Neural cell (in vitro differentiated cells): ENCODE measurements around the gene PER1. TPM values are rescaled to one million over a fixed set of nuclear protein-coding genes. Genes with fewer than 3 reads are reported as not detected.

Experiments used
- H2AFZ ChIP-seq: fragments of 200-600, 300-800 bp; sonication (generic), shearing (Covaris generic); 2 replicates; pipeline ENCODE4 v1.6.0; 2014; ENCODE audit warnings: low read depth, mild to moderate bottlenecking, antibody characterized with exemption, low read length, moderate library complexity
- H3F3A ChIP-seq: fragments of 200-600 bp; shearing (Covaris generic); 2 replicates; pipeline ENCODE4 v1.6.1; 2016; ENCODE audit warnings: mild to moderate bottlenecking, moderate library complexity, mixed read lengths, antibody characterized with exemption, low read length; ENCODE audit not compliant: insufficient read depth, poor library complexity, severe bottlenecking
- H3K27ac ChIP-seq: fragments of 200-600, 300-800 bp; sonication (generic), shearing (Covaris generic); 2 replicates; pipeline ENCODE4 v1.5.1; 2014; ENCODE audit warnings: mild to moderate bottlenecking, low read length, moderate library complexity
- H3K27me3 ChIP-seq: fragments of 300-800, 200-600 bp; sonication (generic), shearing (Covaris generic); 2 replicates; pipeline ENCODE4 v1.6.0; 2014; ENCODE audit warnings: mild to moderate bottlenecking, low read depth, low read length, moderate library complexity; ENCODE audit not compliant: insufficient read depth
- H3K36me3 ChIP-seq: fragments of 300-800, 200-600 bp; sonication (generic), shearing (Covaris generic); 2 replicates; pipeline ENCODE4 v1.5.1; 2014; ENCODE audit warnings: mild to moderate bottlenecking, antibody characterized with exemption, low read length, moderate library complexity; ENCODE audit not compliant: insufficient read depth
- H3K4me2 ChIP-seq: fragments of 300-800, 200-600 bp; sonication (generic), shearing (Covaris generic); 2 replicates; pipeline ENCODE4 v1.6.0; 2014; ENCODE audit warnings: mild to moderate bottlenecking, low read length
- H3K4me3 ChIP-seq: fragments of 300-800, 200-600 bp; sonication (generic), shearing (Covaris generic); 2 replicates; pipeline ENCODE4 v1.5.1; 2014; ENCODE audit warnings: mild to moderate bottlenecking, low read length, moderate library complexity
- H3K79me2 ChIP-seq: fragments of 200-600 bp; shearing (Covaris generic); replicated peaks from 2 replicates; pipeline ENCODE4 v1.6.0; 2014; ENCODE audit warnings: mild to moderate bottlenecking, low read length, moderate library complexity; ENCODE audit not compliant: insufficient read depth
- H3K9ac ChIP-seq: fragments of 300-800, 200-600 bp; sonication (generic), shearing (Covaris generic); 2 replicates; pipeline ENCODE4 v1.6.1; 2016; ENCODE audit warnings: mild to moderate bottlenecking, low read length, mixed read lengths
- H3K9me2 ChIP-seq: fragments of 200-600 bp; shearing (Covaris generic); 2 replicates; pipeline ENCODE4 v1.6.1; 2016; ENCODE audit warnings: mild to moderate bottlenecking, low read length, mixed read lengths; ENCODE audit not compliant: insufficient read depth
- H3K9me3 ChIP-seq: fragments of 200-600, 300-800 bp; sonication (generic), shearing (Covaris generic); 2 replicates; pipeline ENCODE4 v1.6.1; 2016; ENCODE audit warnings: mild to moderate bottlenecking, mixed run types, low read length, moderate library complexity, mixed read lengths
- H4K20me1 ChIP-seq: fragments of 200-600 bp; shearing (Covaris generic); 2 replicates; pipeline ENCODE4 v1.6.1; 2016; ENCODE audit warnings: mild to moderate bottlenecking, mixed run types; ENCODE audit not compliant: insufficient read depth
- CTCF ChIP-seq: fragments of 450-650 bp; IDR thresholded peaks from 2 replicates; pipeline ENCODE4 v1.5.1; 2014; ENCODE audit warnings: antibody characterized with exemption, mild to moderate bottlenecking, moderate library complexity; ENCODE audit not compliant: poor library complexity, severe bottlenecking
- EP300 ChIP-seq: fragments of 450-650 bp; conservative IDR thresholded peaks from 2 replicates; pipeline ENCODE4 v1.6.1; 2014; ENCODE audit warnings: antibody characterized with exemption, mild to moderate bottlenecking, moderate library complexity; ENCODE audit not compliant: poor library complexity, severe bottlenecking
- EZH2 ChIP-seq: fragments of 200-600, 300-800 bp; shearing (Covaris generic), sonication (generic); IDR thresholded peaks from 2 replicates; pipeline ENCODE4 v1.6.1; 2014; ENCODE audit warnings: antibody characterized with exemption, low read length, borderline replicate concordance, mild to moderate bottlenecking; ENCODE audit not compliant: insufficient read depth, poor library complexity, severe bottlenecking
- MXI1 ChIP-seq: fragments of 450-650 bp; conservative IDR thresholded peaks from 2 replicates; pipeline ENCODE4 v1.6.1; 2014; ENCODE audit warnings: antibody characterized with exemption, mild to moderate bottlenecking; ENCODE audit not compliant: poor library complexity, severe bottlenecking
- POLR2AphosphoS5 ChIP-seq: IDR thresholded peaks from 2 replicates; pipeline ENCODE4 v1.6.1; 2012
- RAD21 ChIP-seq: fragments of 450-650 bp; conservative IDR thresholded peaks from 2 replicates; pipeline ENCODE4 v1.6.1; 2014; ENCODE audit warnings: antibody characterized with exemption, mild to moderate bottlenecking, moderate library complexity
- REST ChIP-seq: IDR thresholded peaks from 2 replicates; pipeline ENCODE4 v1.6.1; 2012; ENCODE audit warnings: borderline replicate concordance
- SMC3 ChIP-seq: fragments of 450-650 bp; conservative IDR thresholded peaks from 2 replicates; pipeline ENCODE4 v1.6.1; 2014; ENCODE audit warnings: antibody characterized with exemption, mild to moderate bottlenecking, moderate library complexity; ENCODE audit not compliant: poor library complexity
- TAF1 ChIP-seq: IDR thresholded peaks from 2 replicates; pipeline ENCODE4 v1.6.1; 2012; ENCODE audit warnings: low read depth
- polyA plus RNA-seq: library from polyadenylated mRNA; depleted of rRNA; stranded (reverse); fragments of >200 nt; gene quantifications from 2 replicates; pipeline ENCODE4 v1.2.3, GENCODE V29; 2014

The PER1 gene
- polyA plus RNA-seq, 1 donor from 2014 or later: 1.9 TPM

- Histone ChIP-seq H2AFZ (no peak overlapping the region), H3K4me3 (no peak overlapping the region), H3K9me3 (no peaks in the 10 kb centered on the region), H3K9ac (no peak overlapping the region), H3K27ac (no peak overlapping the region), H3K4me2 (no peak overlapping the region), H3K27me3 (no peaks in the 10 kb centered on the region), H3F3A (no peaks in the 10 kb centered on the region), H4K20me1 (no peaks in the 10 kb centered on the region), H3K36me3 (no peaks in the 10 kb centered on the region), H3K79me2 (no peaks in the 10 kb centered on the region), H3K9me2 (no peaks in the 10 kb centered on the region)
- TF ChIP-seq EP300 (no peak), POLR2AphosphoS5 (no peak)
Observed at GRCh38 chr17:8101721-8102120, 50.5 kb downstream of the PER1 start.

- no peaks in the 10 kb centered on the region for H3K9me2 ChIP-seq
- no peaks in the 10 kb centered on the region for H3K27me3 ChIP-seq
- no peaks in the 10 kb centered on the region for H3K36me3 ChIP-seq
- H3K27ac ChIP-seq: no peak overlapping the region
- no peak overlapping the region for H3K9ac ChIP-seq
- H3K9me3 ChIP-seq: no peaks in the 10 kb centered on the region
- no peak overlapping the region for H3K4me2 ChIP-seq
- no peaks in the 10 kb centered on the region for H3K79me2 ChIP-seq
- TF ChIP-seq POLR2AphosphoS5: no peak
- no peak overlapping the region for H2AFZ ChIP-seq
- no peaks in the 10 kb centered on the region for H4K20me1 ChIP-seq
- H3K4me3 ChIP-seq: no peak overlapping the region
- H3F3A ChIP-seq: no peaks in the 10 kb centered on the region
Observed at GRCh38 chr17:8100763-8101162, 51.4 kb downstream of the PER1 start.

- Histone ChIP-seq H3K79me2 (no peaks in the 10 kb centered on the region), H3K4me2 (no peak overlapping the region), H3K9me3 (no peaks in the 10 kb centered on the region), H4K20me1 (no peaks in the 10 kb centered on the region), H3K9me2 (no peaks in the 10 kb centered on the region), H3K4me3 (no peak overlapping the region), H3K27me3 (no peaks in the 10 kb centered on the region), H3K9ac (no peak overlapping the region), H3F3A (no peaks in the 10 kb centered on the region), H3K36me3 (no peaks in the 10 kb centered on the region), H3K27ac (no peak overlapping the region), H2AFZ (no peak overlapping the region)
- no peak for TF ChIP-seq EP300
- TF ChIP-seq POLR2AphosphoS5: no peak
- no peak for TF ChIP-seq MXI1
- TF ChIP-seq REST: no peak
- no peak for TF ChIP-seq EZH2
- no peak for TF ChIP-seq CTCF
- no peak for TF ChIP-seq TAF1
- no peak for TF ChIP-seq SMC3
- TF ChIP-seq RAD21: no peak
Observed at GRCh38 chr17:8100111-8100510, 52.1 kb downstream of the PER1 start.
